Medulla oblongata (tissue), 1 donor: Measurements from ENCODE around the gene LCN1.
"Not testable (repeated sequence)": the region's sequence is repeated elsewhere in the genome, so short reads cannot be mapped to it uniquely, and the experiment has no call there.

Experiments used
- DNase-seq: peaks from one replicate; pipeline ENCODE4 v3.0.0-alpha.2; 2015; ENCODE audit errors: extremely low spot score

LCN1 gene

GRCh38 chr9:135546792-135547617, 25.8 kb downstream of the LCN1 start:
- not testable (repeated sequence) for DNase-seq

GRCh38 chr9:135547756-135548736, 26.8 kb downstream of the LCN1 start:
- no peak for DNase-seq

DNA sequence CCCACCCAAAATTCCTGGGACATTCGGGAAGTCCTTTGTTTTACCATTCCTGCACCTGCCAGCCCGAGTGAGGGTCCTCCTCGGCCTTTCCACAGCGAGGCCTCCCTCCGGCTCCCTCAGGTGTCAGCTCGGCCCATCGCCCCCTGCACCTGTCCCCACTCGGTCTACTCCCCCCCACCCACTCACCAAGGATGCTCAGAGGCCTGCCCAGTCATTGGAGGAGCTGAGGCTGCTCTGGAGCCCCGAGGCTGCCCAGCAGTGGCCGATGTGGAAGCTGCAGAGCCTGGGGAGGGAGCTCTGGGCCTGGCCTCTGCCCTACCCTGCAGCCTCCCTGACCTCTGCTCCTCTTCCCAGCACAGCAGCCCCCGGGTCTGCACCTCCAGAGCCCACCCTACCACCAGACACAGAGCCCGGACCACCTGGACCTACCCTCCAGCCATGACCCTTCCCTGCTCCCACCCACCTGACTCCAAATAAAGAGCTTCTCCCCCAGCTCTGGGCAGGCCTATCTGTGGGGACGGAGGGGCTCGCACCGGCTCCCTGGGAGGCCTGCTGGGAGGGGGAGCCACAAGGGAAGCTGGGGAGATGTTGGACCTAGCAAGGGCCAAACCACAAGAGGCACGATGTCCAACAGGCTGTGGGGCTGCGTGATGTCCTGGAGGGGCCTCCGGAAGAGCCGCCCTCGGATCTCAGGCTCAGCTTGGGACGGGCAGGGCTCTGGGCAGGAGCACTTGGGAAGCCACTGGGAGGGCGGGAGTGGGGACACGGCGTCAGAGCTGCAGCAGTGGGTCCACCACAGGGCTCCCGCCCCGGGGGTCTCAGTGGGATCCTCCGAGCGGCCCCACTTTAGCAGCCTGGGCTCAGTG, 28.5 kb downstream of the LCN1 start:
- not testable (repeated sequence) for DNase-seq

DNA sequence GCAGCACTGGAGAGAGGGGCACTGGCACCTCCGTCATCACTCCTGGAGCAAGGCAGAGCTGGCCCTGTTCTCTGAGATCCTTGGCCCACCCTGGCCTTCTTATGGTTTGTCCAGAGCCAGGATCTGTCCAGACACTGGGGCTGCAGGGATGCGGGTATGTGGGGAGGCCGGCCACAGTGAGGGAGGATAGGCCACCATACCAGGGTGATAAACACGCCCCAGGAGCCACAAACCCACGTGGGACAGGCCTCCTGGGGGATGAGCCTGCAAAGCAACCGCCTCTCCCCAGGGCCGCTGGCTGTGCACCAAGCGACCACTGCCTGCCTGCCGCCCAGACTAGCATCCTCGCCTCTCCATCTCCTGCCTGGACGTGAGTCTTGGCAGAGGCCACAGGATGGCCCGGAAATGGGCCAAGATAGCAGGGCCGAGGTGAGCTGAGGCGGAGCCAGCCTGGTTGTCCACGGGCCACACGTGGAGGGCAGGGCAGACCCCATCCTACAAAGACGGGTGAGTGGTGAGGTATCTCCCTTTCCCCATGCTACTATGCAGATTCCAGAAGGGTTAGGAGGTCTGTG, 29.2 kb downstream of the LCN1 start:
- DNase-seq, result no peak

- no peak for DNase-seq
These were observed 29.8 kb downstream of the LCN1 start for GRCh38 chr9:135551031-135551430.

- DNase-seq, result no peak
These were observed 30.2 kb downstream of the LCN1 start for GRCh38 chr9:135551456-135551855.

DNA sequence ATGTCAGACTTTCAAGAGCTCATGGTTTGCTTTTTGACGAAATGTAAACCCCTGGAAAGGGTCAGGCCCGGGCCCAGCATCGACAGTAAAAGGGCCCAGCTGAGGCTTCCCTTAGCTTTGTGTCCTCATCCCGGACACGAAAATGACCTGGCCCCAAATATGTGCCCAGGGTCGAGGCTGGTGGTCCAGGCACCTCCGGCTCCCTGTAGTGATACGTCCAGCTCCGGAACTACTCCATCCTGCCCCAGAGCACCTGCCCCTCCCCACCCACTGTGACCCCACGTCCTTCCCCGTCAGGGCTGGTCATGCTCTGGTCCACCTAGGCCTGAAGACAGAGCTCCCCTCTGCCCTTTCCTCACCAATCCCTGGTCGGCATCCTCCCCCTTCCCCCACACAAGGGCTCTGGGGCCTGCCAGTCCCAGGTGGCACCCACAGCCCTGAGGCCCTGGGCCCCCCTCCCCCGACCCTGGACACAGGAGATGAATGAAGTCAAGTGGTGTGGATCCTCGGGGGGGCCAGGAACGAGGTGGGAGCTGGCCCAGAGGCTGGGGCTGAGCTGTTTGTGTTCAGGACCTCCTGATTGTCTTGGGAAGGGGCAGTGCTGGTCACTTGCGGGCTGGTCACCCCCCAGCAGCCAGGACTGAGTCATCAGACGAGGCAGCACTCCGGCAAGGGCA, 30.9 kb downstream of the LCN1 start:
- DNase-seq, result no peak

- DNase-seq, result no peak
These were observed 31.5 kb downstream of the LCN1 start for GRCh38 chr9:135552698-135553171.

- no peak for DNase-seq
These were observed 33.5 kb downstream of the LCN1 start for GRCh38 chr9:135554718-135555117.

DNA sequence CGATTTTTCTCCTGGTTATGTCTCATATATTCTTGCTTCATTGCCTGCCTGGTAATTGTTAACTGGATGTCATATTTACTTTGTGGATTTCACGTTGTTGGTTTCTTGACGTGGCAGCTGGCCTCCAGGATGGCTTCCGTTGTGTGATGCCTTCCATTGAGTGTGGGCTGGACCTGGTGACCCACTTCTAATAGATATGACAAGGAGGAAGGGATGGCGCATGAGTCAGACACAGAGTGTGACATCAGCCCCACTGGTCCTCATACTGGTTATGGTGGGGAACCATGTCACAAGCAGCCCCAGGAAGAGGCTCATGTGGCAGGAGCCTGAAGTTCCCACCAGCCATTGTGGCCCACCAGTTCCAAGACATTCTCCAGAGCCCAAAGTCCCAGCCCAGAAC, 34.0 kb downstream of the LCN1 start:
- DNase-seq, result no peak

DNA sequence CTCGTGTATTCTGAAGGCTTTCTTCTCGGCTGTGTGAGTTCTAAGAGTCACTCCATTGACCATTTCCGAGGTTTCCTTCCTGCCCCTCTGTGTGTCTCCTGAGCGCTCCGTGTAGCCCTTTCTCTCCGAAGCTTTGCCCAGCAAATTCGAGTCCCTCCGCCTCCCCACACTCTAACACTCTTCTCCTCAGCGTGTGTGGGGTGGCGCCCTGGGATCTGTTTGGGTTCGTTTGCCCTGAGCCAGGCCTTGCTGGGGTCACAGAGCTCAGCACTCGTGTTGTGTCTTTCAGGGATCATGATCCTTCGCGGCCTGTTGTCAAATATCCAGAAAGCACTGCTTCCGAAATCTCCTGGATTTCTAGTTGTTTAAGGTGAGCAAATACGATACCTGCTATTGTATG, 34.7 kb downstream of the LCN1 start:
- no peak for DNase-seq

GRCh38 chr9:135559606-135560005, 38.4 kb downstream of the LCN1 start:
- no peak for DNase-seq

- no peak for DNase-seq
These were observed 40.4 kb downstream of the LCN1 start, which contains the start of gene PAEP for GRCh38 chr9:135561391-135562234. Gene PAEP, plus strand, starts transcription at chr9:135561756.

DNA sequence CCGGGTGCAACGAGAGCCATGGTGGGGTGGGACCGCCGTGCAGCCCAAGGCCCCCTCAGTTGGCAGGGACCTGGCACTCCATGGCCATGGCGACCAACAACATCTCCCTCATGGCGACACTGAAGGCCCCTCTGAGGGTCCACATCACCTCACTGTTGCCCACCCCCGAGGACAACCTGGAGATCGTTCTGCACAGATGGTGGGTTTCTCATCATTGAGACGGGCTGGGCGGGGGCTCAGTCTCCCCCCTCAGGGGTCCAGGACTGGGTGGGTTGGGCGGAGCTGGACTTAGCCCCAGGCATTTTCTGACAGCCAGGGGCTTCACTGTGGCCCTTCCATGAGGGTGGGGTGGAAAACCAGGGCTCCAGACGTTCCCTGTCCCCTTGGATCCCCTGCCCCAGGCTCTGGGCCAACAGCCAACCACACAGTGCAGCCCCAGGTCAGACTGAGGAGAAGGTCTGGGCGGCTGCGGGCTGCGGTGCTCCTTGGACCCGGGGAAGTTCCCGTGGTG, 41.0 kb downstream of the LCN1 start:
- DNase-seq, result no peak

DNA sequence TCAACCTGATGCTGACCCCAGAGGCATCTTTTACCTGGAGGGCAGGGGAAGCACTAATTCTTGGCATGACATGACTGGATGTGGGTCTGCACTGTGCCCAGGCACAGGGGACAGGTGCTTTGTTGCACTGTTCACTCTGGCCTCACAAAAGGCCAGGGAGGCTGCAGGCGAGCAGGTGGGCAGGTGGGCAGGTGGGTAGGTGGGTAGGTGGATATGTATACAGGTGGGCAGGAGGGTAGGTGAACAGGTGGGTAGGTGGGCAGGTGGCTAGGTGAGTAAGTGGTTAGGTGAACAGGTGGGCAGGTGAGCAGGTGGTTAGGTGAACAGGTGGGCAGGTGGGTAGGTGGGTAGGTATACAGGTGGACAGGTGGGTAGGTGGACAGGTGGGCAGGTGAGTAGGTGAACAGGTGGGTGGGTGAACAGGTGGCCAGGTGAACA, 41.8 kb downstream of the LCN1 start:
- DNase-seq, result no peak

- DNase-seq, result no peak
These were observed 42.6 kb downstream of the LCN1 start for GRCh38 chr9:135563858-135564257.

GRCh38 chr9:135565141-135565628, 43.9 kb downstream of the LCN1 start:
- DNase-seq, result no peak

DNA sequence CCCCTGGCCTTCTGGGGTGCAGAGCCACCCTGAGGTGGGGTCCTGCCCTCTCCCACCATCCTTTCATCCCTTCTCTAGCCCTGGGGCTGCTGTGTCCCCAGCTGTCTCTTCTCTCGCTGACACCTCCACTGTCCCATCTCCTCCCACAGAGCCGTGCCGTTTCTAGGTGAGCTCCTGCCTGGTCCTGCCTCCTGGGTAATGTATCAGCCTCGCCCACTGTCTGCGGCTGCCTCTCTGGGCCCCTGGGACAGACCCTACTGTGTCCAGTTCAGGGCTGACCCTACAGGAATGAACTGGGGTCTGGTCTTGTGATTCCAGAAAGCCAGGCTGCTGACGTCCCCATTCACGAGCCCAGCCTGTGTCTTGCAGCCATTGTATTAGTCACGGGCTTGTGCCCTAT, 44.4 kb downstream of the LCN1 start:
- no peak for DNase-seq

- DNase-seq, result no peak
These were observed 45.3 kb downstream of the LCN1 start for GRCh38 chr9:135566552-135566951.
